Esophagus (tissue), 2 donors: ENCODE data around the gene CIAO2A. TPM values are rescaled to one million over a fixed set of nuclear protein-coding genes. Genes with fewer than 3 reads are reported as not detected.

Experiments
- H3K27ac ChIP-seq, 2 donors: one replicate each; pipeline ENCODE4 v1.5.1; 2013; ENCODE audit warnings: low read depth in 2 of 2, mild to moderate bottlenecking in 2 of 2, inconsistent platforms in 1 of 2, low read length in 1 of 2, moderate library complexity in 1 of 2
- H3K27me3 ChIP-seq, 2 donors: one replicate each; pipeline ENCODE4 v1.6.1; 2013; ENCODE audit warnings: low read length in 2 of 2, control low read depth in 1 of 2, mild to moderate bottlenecking in 1 of 2; ENCODE audit not compliant: insufficient read depth in 2 of 2, control insufficient read depth in 1 of 2
- H3K36me3 ChIP-seq, 2 donors: one replicate each; pipeline ENCODE4 v1.6.1; 2013; ENCODE audit warnings: low read length in 1 of 2; ENCODE audit not compliant: control insufficient read depth in 2 of 2, insufficient read depth in 2 of 2
- H3K4me1 ChIP-seq, 2 donors: one replicate each; pipeline ENCODE4 v1.6.1; 2013; ENCODE audit warnings: low read length in 1 of 2; ENCODE audit not compliant: control insufficient read depth in 2 of 2, insufficient read depth in 2 of 2
- H3K4me3 ChIP-seq, 2 donors: one replicate each; pipeline ENCODE4 v1.5.1; 2013; ENCODE audit warnings: low read length in 2 of 2, mild to moderate bottlenecking in 2 of 2, low read depth in 1 of 2, moderate library complexity in 1 of 2
- H3K9me3 ChIP-seq, 2 donors: one replicate each; pipeline ENCODE4 v1.6.1; 2013; ENCODE audit warnings: mild to moderate bottlenecking in 2 of 2, low read depth in 1 of 2, low read length in 1 of 2, moderate library complexity in 1 of 2; ENCODE audit not compliant: control insufficient read depth in 2 of 2, insufficient read depth in 1 of 2
- WGBS, 2 donors: extraction: QIAGEN DNeasy Blood & Tissue Kit; methylation state at CpG; one replicate each; pipeline ENCODE4 v1.1.7; 2013; 5-methylcytosine and 5-hydroxymethylcytosine counted together
- polyA plus RNA-seq, 2 donors: library from polyadenylated mRNA; stranded (reverse); fragments of 200-250 nt; gene quantifications; one replicate each; pipeline ENCODE4 v1.2.3, GENCODE V29; 2013
- donor health status: healthy with polysubstance abuse.
- donor health status: Bipolar disorder and iron deficiency.

The CIAO2A gene
- polyA plus RNA-seq: 10 to 100 TPM; 39.0 to 65.7 TPM

GRCh38 chr15:64093627-64094417, at the start of gene CIAO2A:
Gene CIAO2A, minus strand, starts transcription at chr15:64093838. Its CDS starts 70 bp downstream, at chr15:64093768.
- 0% methylated on average over 41 of the region's 41 CpGs for WGBS, 2 donors
- H3K4me1 ChIP-seq: peaks cover 0 to 5% of the 10 kb centered on the region in 2 donors
- no peaks in the 10 kb centered on the region for H3K27me3 ChIP-seq
- no peaks in the 10 kb centered on the region for H3K36me3 ChIP-seq
- peak within 1 kb of the TSS; percentile 88 to 95 for H3K27ac ChIP-seq
- no peaks in the 10 kb centered on the region for H3K9me3 ChIP-seq
- H3K4me3 ChIP-seq: peak within 1 kb of the TSS; percentile 66 to 73

- 87 to 89% methylated on average over 6 of the region's 6 CpGs for WGBS, 2 donors
- no peak overlapping the region for H3K27ac ChIP-seq
- H3K4me1 ChIP-seq: no peaks in the 10 kb centered on the region
- H3K9me3 ChIP-seq: no peaks in the 10 kb centered on the region
- H3K4me3 ChIP-seq: no peak overlapping the region
- H3K27me3 ChIP-seq: no peaks in the 10 kb centered on the region
- H3K36me3 ChIP-seq: peaks cover 19 to 21% of the 10 kb centered on the region in 2 donors
Observed at GRCh38 chr15:64143276-64143675, 49.6 kb upstream of the CIAO2A start.

- peaks cover 25 to 28% of the 10 kb centered on the region in 2 donors for H3K36me3 ChIP-seq
- no peaks in the 10 kb centered on the region for H3K9me3 ChIP-seq
- WGBS, 2 donors: 97% methylated on average over 8 of the region's 8 CpGs
- H3K4me1 ChIP-seq: no peaks in the 10 kb centered on the region
- no peak overlapping the region for H3K27ac ChIP-seq
- H3K4me3 ChIP-seq: no peak overlapping the region
- H3K27me3 ChIP-seq: no peaks in the 10 kb centered on the region
Observed at GRCh38 chr15:64141798-64142512, 48.3 kb upstream of the CIAO2A start.

GRCh38 chr15:64138331-64138941, 44.8 kb upstream of the CIAO2A start:
- 93 to 97% methylated on average over 4 of the region's 4 CpGs for WGBS, 2 donors
- H3K36me3 ChIP-seq: peaks cover 27 to 33% of the 10 kb centered on the region in 2 donors

GRCh38 chr15:64137226-64137833, 43.7 kb upstream of the CIAO2A start:
- WGBS, 2 donors: 62 to 76% methylated on average over 8 of the region's 8 CpGs
- H3K27me3 ChIP-seq: no peaks in the 10 kb centered on the region
- no peak overlapping the region for H3K27ac ChIP-seq
- peaks cover 0 to 4% of the 10 kb centered on the region in 2 donors for H3K4me1 ChIP-seq
- no peak overlapping the region for H3K4me3 ChIP-seq
- peaks cover 25 to 40% of the 10 kb centered on the region in 2 donors for H3K36me3 ChIP-seq
- no peaks in the 10 kb centered on the region for H3K9me3 ChIP-seq

More at GRCh38 chr15:64138331-64138941, 44.8 kb upstream of the CIAO2A start:
- Histone ChIP-seq H3K27ac (no peak overlapping the region), H3K4me3 (no peak overlapping the region), H3K9me3 (no peaks in the 10 kb centered on the region), H3K27me3 (no peaks in the 10 kb centered on the region), H3K4me1 (peaks cover 0 to 4% of the 10 kb centered on the region in 2 donors)

GRCh38 chr15:64136347-64136746, 42.7 kb upstream of the CIAO2A start:
- H3K4me3 ChIP-seq: no peak overlapping the region
- 90 to 93% methylated on average over 7 of the region's 7 CpGs for WGBS, 2 donors
- H3K9me3 ChIP-seq: no peaks in the 10 kb centered on the region
- H3K4me1 ChIP-seq: peaks cover 0 to 4% of the 10 kb centered on the region in 2 donors
- peaks cover 29 to 43% of the 10 kb centered on the region in 2 donors for H3K36me3 ChIP-seq
- H3K27ac ChIP-seq: no peak overlapping the region
- H3K27me3 ChIP-seq: no peaks in the 10 kb centered on the region

- no peaks in the 10 kb centered on the region for H3K9me3 ChIP-seq
- no peak overlapping the region for H3K4me3 ChIP-seq
- WGBS, 2 donors: 82 to 85% methylated on average over 9 of the region's 9 CpGs
- peaks cover 0 to 4% of the 10 kb centered on the region in 2 donors for H3K4me1 ChIP-seq
- H3K36me3 ChIP-seq: peaks cover 39 to 47% of the 10 kb centered on the region in 2 donors
- no peaks in the 10 kb centered on the region for H3K27me3 ChIP-seq
- no peak overlapping the region for H3K27ac ChIP-seq
Observed at GRCh38 chr15:64134345-64134829, 40.7 kb upstream of the CIAO2A start.

- 90 to 93% methylated on average over 10 of the region's 10 CpGs for WGBS, 2 donors
- Histone ChIP-seq H3K27me3 (no peaks in the 10 kb centered on the region), H3K9me3 (no peaks in the 10 kb centered on the region), H3K27ac (no peak overlapping the region), H3K36me3 (peaks cover 39 to 48% of the 10 kb centered on the region in 2 donors), H3K4me3 (no peak overlapping the region), H3K4me1 (peaks cover 0 to 4% of the 10 kb centered on the region in 2 donors)
Observed at GRCh38 chr15:64133623-64134344, 40.1 kb upstream of the CIAO2A start.
